T-helper 17 cell (primary cell): ENCODE results near the gene PDE3A. TPM values are rescaled to one million over a fixed set of nuclear protein-coding genes. Genes with fewer than 3 reads are reported as not detected.

Experiments
- ATAC-seq: fragments of 150-1000 bp; cut with Tn5 transposase; 2 replicates; pipeline ENCODE4 v1.10.0; 2021; ENCODE audit warnings: mild to moderate bottlenecking, moderate library complexity
- DNase-seq, 3 donors: peaks; one replicate each; pipeline versions ENCODE4 v3.0.0 to v3.0.0-alpha.2; 2020 to 2021
- H3K9me3 ChIP-seq: one replicate; pipeline ENCODE4 v1.7.0; 2013; ENCODE audit warnings: low read length, mild to moderate bottlenecking; ENCODE audit not compliant: control insufficient read depth, poor library complexity, severe bottlenecking
- H3K27ac Mint-ChIP-seq: one replicate; pipeline ENCODE4 v1.8.0; 2022; ENCODE audit warnings: mild to moderate bottlenecking, moderate library complexity, mixed read lengths
- H3K27me3 Mint-ChIP-seq: one replicate; pipeline ENCODE4 v1.8.0; 2022; ENCODE audit warnings: mixed read lengths
- H3K36me3 Mint-ChIP-seq: one replicate; pipeline ENCODE4 v1.8.0; 2022; ENCODE audit warnings: low read depth, mixed read lengths
- H3K4me1 Mint-ChIP-seq: one replicate; pipeline ENCODE4 v1.8.0; 2022; ENCODE audit warnings: mild to moderate bottlenecking, mixed read lengths
- H3K4me3 Mint-ChIP-seq: one replicate; pipeline ENCODE4 v1.8.0; 2022; ENCODE audit warnings: mild to moderate bottlenecking, moderate library complexity, mixed read lengths
- total RNA-seq, 4 donors: library from RNA in 2 of 4; stranded (reverse) in 2 of 4; gene quantifications; one replicate each; pipeline ENCODE4 v1.2.3 and lab custom pipeline; 2022 to 2026

Gene PDE3A
- total RNA-seq, 2 donors from 2014 or later: 0.07 to 2.8 TPM

- H3K27ac Mint-ChIP-seq: no peak overlapping the region
- no peak overlapping the region for H3K4me3 Mint-ChIP-seq
- no peak for ATAC-seq
These were observed 362.9 kb downstream of the PDE3A start for GRCh38 chr12:20731274-20731673.

More at GRCh38 chr12:20731274-20731673, 362.9 kb downstream of the PDE3A start:
- DNase-seq: no peak
- H3K36me3 Mint-ChIP-seq: no peaks in the 10 kb centered on the region
- H3K4me1 Mint-ChIP-seq: no peaks in the 10 kb centered on the region
- H3K27me3 Mint-ChIP-seq: no peaks in the 10 kb centered on the region
- H3K9me3 ChIP-seq: no peaks in the 10 kb centered on the region
